Endothelial cell (in vitro differentiated cells): ENCODE measurements around the gene ADD1. TPM values are rescaled to one million over a fixed set of nuclear protein-coding genes. Genes with fewer than 3 reads are reported as not detected.

Experiments
- DNase-seq: peaks from one replicate; pipeline ENCODE4 v3.0.0; 2021; ENCODE audit warnings: low spot score
- H3K27ac Mint-ChIP-seq: one replicate; pipeline ENCODE4 v1.8.0; 2021; ENCODE audit warnings: mixed read lengths, inconsistent platforms; ENCODE audit not compliant: unreplicated experiment
- H3K27me3 Mint-ChIP-seq: one replicate; pipeline ENCODE4 v1.8.0; 2021; ENCODE audit warnings: mild to moderate bottlenecking, moderate library complexity, mixed read lengths, inconsistent platforms; ENCODE audit not compliant: unreplicated experiment
- H3K36me3 Mint-ChIP-seq: one replicate; pipeline ENCODE4 v1.8.0; 2021; ENCODE audit warnings: mild to moderate bottlenecking, low read depth, mixed read lengths, inconsistent platforms; ENCODE audit not compliant: unreplicated experiment
- H3K4me1 Mint-ChIP-seq: one replicate; pipeline ENCODE4 v1.8.0; 2021; ENCODE audit warnings: mild to moderate bottlenecking, mixed read lengths, inconsistent platforms; ENCODE audit not compliant: unreplicated experiment
- H3K4me3 Mint-ChIP-seq: one replicate; pipeline ENCODE4 v1.8.0; 2021; ENCODE audit warnings: mild to moderate bottlenecking, mixed read lengths, inconsistent platforms; ENCODE audit not compliant: unreplicated experiment
- H3K9me3 Mint-ChIP-seq: one replicate; pipeline ENCODE4 v1.8.0; 2021; ENCODE audit warnings: mixed read lengths, inconsistent platforms; ENCODE audit not compliant: unreplicated experiment
- total RNA-seq: library from RNA; stranded (reverse); fragmentation: NEBNext Ultra II Directional; extraction: Animal tissue kit (Norgen Biotek cat#: 25700); gene quantifications from one replicate; pipeline ENCODE4 v1.2.1, GENCODE V29; 2021; ENCODE audit not compliant: unreplicated experiment
- TF ChIP-seq, protein P1 (sequence below): fragments of 200-600 bp; sonication (generic); IDR thresholded peaks from one replicate; pipeline ENCODE4 v1.5.0; 2021; ENCODE audit warnings: antibody characterized with exemption; ENCODE audit not compliant: unreplicated experiment

The ADD1 gene
- total RNA-seq, 1 donor from 2014 or later: 337 TPM

DNA sequence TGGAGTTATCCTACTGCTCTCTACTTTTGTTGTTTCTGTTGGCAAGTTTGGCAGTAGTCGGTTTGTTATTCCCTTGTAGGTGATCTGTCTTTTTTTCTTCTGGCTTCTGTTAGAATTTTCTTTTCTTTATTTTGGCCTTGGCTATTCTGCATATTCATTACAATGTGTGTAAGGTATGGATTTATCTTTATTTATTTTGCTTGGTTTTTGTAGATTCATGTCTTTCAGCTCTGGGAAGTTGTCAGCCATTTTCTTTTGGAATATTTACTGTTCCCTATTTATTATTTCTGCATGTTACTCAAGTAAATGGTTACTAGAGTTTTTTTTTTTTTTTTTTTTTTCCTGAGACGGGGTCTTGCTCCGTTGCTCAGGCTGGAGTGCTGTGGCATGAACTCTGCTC lies 12.6 kb downstream of the ADD1 start:
- TF ChIP-seq, protein P1, sequence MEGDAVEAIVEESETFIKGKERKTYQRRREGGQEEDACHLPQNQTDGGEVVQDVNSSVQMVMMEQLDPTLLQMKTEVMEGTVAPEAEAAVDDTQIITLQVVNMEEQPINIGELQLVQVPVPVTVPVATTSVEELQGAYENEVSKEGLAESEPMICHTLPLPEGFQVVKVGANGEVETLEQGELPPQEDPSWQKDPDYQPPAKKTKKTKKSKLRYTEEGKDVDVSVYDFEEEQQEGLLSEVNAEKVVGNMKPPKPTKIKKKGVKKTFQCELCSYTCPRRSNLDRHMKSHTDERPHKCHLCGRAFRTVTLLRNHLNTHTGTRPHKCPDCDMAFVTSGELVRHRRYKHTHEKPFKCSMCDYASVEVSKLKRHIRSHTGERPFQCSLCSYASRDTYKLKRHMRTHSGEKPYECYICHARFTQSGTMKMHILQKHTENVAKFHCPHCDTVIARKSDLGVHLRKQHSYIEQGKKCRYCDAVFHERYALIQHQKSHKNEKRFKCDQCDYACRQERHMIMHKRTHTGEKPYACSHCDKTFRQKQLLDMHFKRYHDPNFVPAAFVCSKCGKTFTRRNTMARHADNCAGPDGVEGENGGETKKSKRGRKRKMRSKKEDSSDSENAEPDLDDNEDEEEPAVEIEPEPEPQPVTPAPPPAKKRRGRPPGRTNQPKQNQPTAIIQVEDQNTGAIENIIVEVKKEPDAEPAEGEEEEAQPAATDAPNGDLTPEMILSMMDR: no peak
- H3K9me3 Mint-ChIP-seq: no peaks in the 10 kb centered on the region

DNA sequence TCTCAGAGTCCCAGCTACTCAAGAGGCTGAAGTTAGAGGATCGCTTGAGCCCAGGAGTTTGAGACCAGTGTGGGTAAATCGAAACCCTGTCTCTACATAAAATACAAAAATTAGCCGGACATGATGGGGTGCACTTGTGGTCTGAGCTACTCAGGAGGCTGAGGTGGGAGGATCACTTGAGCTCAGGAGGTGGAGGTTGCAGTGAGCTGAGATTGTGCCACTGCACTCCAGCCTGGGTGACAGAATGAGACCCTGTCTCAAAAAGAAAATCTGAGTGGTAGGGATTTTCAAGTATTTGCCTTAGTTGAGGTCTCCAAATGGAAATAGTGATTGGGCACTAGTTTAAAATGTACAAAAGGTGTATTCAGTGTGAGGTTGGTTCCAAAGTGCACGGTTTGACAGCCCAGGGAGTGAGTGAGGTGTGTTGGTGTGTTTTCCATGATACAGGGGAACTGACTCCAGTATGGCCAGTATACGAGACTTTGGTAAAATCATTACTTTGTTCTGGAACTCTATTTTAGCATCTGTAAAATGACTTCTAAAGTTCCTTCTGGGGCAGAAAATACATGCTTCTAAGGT lies 13.8 kb downstream of the ADD1 start:
- Mint-ChIP-seq H3K4me1 (peaks cover 38% of the 10 kb centered on the region), H3K4me3 (no peak overlapping the region), H3K27me3 (peaks cover 2% of the 10 kb centered on the region)

More for the DNA sequence above, 12.6 kb downstream of the ADD1 start:
- DNase-seq: no peak
- H3K27ac Mint-ChIP-seq: no peak overlapping the region
- H3K27me3 Mint-ChIP-seq: peaks cover 2% of the 10 kb centered on the region
- no peaks in the 10 kb centered on the region for H3K36me3 Mint-ChIP-seq
- no peak overlapping the region for H3K4me3 Mint-ChIP-seq
- peaks cover 33% of the 10 kb centered on the region for H3K4me1 Mint-ChIP-seq

DNA sequence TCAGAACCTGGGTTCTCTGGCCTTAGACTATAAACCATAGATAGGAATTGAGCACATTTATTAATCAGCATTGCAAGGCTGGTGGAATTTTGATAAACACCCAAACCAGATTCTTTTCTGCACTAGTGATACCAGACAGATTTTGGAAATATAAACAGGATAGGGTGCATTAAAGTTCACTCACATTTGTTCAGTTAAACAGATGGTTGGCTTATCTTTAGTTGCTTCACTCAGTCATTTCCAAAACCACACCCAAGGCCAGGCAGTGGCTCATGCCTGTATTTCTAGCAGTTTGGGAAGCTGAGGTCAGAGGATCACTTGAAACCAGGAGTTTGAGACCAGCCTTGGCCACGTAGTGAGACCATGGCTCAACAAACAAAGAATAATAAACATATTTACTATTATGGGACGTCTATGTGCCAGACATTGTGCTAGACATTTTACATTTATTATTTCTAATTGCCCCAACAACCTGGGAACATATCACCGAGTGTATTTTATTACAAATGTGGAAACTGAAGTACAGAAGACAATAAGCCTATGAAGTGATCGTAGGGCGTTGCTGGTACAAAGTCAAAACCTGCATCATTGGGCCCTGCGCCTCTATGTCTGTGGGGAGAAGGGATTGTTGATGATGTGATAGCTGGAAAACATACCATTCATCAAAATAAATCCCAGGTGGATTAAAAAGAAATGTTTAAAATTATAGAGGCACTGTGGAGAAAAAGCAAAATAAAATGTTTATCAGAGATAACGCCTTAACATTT lies 15.0 kb downstream of the ADD1 start:
- Mint-ChIP-seq H3K36me3 (no peaks in the 10 kb centered on the region), H3K4me1 (peaks cover 42% of the 10 kb centered on the region), H3K27ac (no peak overlapping the region), H3K4me3 (no peak overlapping the region), H3K27me3 (peaks cover 2% of the 10 kb centered on the region), H3K9me3 (no peaks in the 10 kb centered on the region)
- TF ChIP-seq, protein P1: no peak
- DNase-seq: no peak

More for the DNA sequence above, 13.8 kb downstream of the ADD1 start:
- TF ChIP-seq, protein P1: no peak
- Mint-ChIP-seq H3K27ac (no peak overlapping the region), H3K9me3 (no peaks in the 10 kb centered on the region), H3K36me3 (no peaks in the 10 kb centered on the region)
- DNase-seq: no peak

DNA sequence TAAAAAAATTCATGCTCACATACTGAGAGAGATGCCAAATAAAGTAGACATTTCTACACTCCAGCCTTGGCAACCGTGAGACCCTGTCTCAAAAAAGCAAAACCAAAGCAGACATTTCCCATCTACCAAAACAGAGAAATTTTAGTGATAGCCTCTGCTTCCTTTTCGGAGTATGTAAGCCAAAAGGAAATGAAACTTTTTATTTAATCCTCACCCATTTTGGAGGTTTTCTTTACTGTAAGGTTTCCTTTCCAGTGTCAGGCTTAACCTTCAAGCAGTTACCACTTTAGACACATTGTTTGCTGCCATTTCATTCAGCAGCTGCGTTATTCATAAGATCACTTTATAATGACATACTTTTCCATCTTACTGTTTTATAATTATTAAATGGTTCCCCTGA lies 15.9 kb downstream of the ADD1 start:
- peaks cover 44% of the 10 kb centered on the region for H3K4me1 Mint-ChIP-seq
- no peaks in the 10 kb centered on the region for H3K36me3 Mint-ChIP-seq
- no peak overlapping the region for H3K27ac Mint-ChIP-seq
- TF ChIP-seq, protein P1: no peak
- no peak for DNase-seq
- no peaks in the 10 kb centered on the region for H3K9me3 Mint-ChIP-seq
- no peak overlapping the region for H3K4me3 Mint-ChIP-seq
- H3K27me3 Mint-ChIP-seq: peaks cover 2% of the 10 kb centered on the region
